Measurements from ENCODE around the gene ZFAND3. TPM values are rescaled to one million over a fixed set of nuclear protein-coding genes. Genes with fewer than 3 reads are reported as not detected.

ZFAND3 gene
- total and polyA plus RNA-seq, 2 of the 4 experiments (the other 2 are of a cell fraction) = 10.9 to 26.7 TPM

GRCh38 chr6:37889051-37889450 is 69.5 kb downstream of the ZFAND3 start:
- H4K8ac ChIP-seq (ENCODE audit: low read depth in 2 of 2, low read length in 2 of 2) = no peak overlapping the region
- peaks cover 12% of the 10 kb centered on the region for H3K9me1 ChIP-seq (ENCODE audit: insufficient read depth, low read length)
- H2BK15ac ChIP-seq (ENCODE audit: low read depth, low read length) = no peak overlapping the region
- no peak overlapping the region; the same call in 1 of the 2 replicates for H4K5ac ChIP-seq (ENCODE audit: low read depth, low read length)
- TF ChIP-seq MAZ (IDR thresholded peaks at IDR 0.05; ENCODE audit: borderline replicate concordance, low read depth, low read length) (no peak), CEBPB (IDR thresholded peaks at IDR 0.05; ENCODE audit: low read depth, low read length) (no peak), POLR2A (IDR thresholded peaks at IDR 0.05; ENCODE audit: low read depth, low read length) (no peak), USF2 (IDR thresholded peaks at IDR 0.05; ENCODE audit: low read depth, low read length) (no peak), MAFK (IDR thresholded peaks at IDR 0.05; ENCODE audit: low read depth, low read length) (no peak), RFX5 (IDR thresholded peaks at IDR 0.05; ENCODE audit: low read depth, low read length) (no peak), RAD21 (IDR thresholded peaks at IDR 0.05; ENCODE audit: low read length) (no peak), NFE2L2 (IDR thresholded peaks at IDR 0.05; ENCODE audit: low read depth, low read length) (no peak)
- TF ChIP-seq, protein P1, sequence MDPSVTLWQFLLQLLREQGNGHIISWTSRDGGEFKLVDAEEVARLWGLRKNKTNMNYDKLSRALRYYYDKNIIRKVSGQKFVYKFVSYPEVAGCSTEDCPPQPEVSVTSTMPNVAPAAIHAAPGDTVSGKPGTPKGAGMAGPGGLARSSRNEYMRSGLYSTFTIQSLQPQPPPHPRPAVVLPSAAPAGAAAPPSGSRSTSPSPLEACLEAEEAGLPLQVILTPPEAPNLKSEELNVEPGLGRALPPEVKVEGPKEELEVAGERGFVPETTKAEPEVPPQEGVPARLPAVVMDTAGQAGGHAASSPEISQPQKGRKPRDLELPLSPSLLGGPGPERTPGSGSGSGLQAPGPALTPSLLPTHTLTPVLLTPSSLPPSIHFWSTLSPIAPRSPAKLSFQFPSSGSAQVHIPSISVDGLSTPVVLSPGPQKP (IDR thresholded peaks at IDR 0.05; ENCODE audit: borderline replicate concordance, low read depth, low read length) = no peak
- no peak overlapping the region for H3K27ac ChIP-seq (ENCODE audit: insufficient read depth, low read length)
- H2AK5ac ChIP-seq (ENCODE audit: low read depth, low read length) = no peak overlapping the region
- no peak overlapping the region for H2BK5ac ChIP-seq (ENCODE audit: low read depth, low read length, poor library complexity, severe bottlenecking)
- no peak overlapping the region for H2AFZ ChIP-seq (replicated peaks; ENCODE audit: low read length, poor library complexity)
- ChIA-PET POLR2A (ENCODE audit: unreplicated experiment) (no interaction called here), CTCF (no interaction called here)
- H3K56ac ChIP-seq (ENCODE audit: extremely low read depth, insufficient read depth, low read length) = no peak overlapping the region
- 0 out of 2 replicates have a peak, but pooled peaks cover 2% of the 10 kb centered on the region for H3K4me1 ChIP-seq (ENCODE audit: control insufficient read depth, insufficient read depth, low read length)
- BruUV-seq (replicated peaks) = no TSS peak
- H2AK9ac ChIP-seq (replicated peaks; ENCODE audit: low read depth, low read length, poor library complexity) = no peak overlapping the region
- no peak overlapping the region for H3K4me3 ChIP-seq (ENCODE audit: insufficient read depth, low read depth, low read length)
- H4K20me1 ChIP-seq (ENCODE audit: insufficient read depth, low read length) = peaks cover 74% of the 10 kb centered on the region
- H3K79me1 ChIP-seq (ENCODE audit: low read depth in 1 of 2, low read length in 2 of 2) = peaks cover 36 to 74% of the 10 kb centered on the region in 2 experiments
- DNase-seq (no peak), ATAC-seq (ENCODE audit: low read depth) (no peak)
- H3K36me3 ChIP-seq (ENCODE audit: control insufficient read depth, insufficient read depth, low read length) = no peaks in the 10 kb centered on the region
- no peaks in the 10 kb centered on the region for H3K9me3 ChIP-seq (ENCODE audit: control insufficient read depth, insufficient read depth, low read length)
- dilution Hi-C loops (cut with HindIII; ENCODE audit: low sequenced_read_pairs, unreplicated experiment) = no loop called here
- intact Hi-C loops (cut with micrococcal nuclease) = no loop called here
- no peak overlapping the region for H3K9ac ChIP-seq (ENCODE audit: low read depth, low read length)
- no peak overlapping the region for H2BK120ac ChIP-seq (ENCODE audit: low read depth, low read length)
- H3K14ac ChIP-seq (replicated peaks; ENCODE audit: low read depth, low read length) = no peak overlapping the region
- WGBS, 2 experiments (ENCODE audit: extremely low coverage in 2 of 2, insufficient read length in 1 of 2) = no CpG with 5 or more reads among the region's 4 CpGs
- peak overlapping the region; percentile 16; the same call in 1 of the 2 replicates for H3K18ac ChIP-seq (ENCODE audit: low read depth, low read length)
- H2BK20ac ChIP-seq (ENCODE audit: low read depth, low read length) = no peak overlapping the region
- H3K23ac ChIP-seq (ENCODE audit: low read depth, low read length) = no peak overlapping the region
- no peak overlapping the region for H3K4me2 ChIP-seq (ENCODE audit: low read depth, low read length)
- no peaks in the 10 kb centered on the region for H3K27me3 ChIP-seq (ENCODE audit: control insufficient read depth, insufficient read depth, low read length)
- no peak overlapping the region for H4K91ac ChIP-seq (ENCODE audit: insufficient read depth, low read depth, low read length)
- H3K4ac ChIP-seq (ENCODE audit: low read depth, low read length) = no peak overlapping the region
- in situ Hi-C loops (cut with MboI; ENCODE audit: low sequenced_read_pairs) = no loop called here

Measured in IMR-90 (cell line).